Testis (tissue), 2 donors: ENCODE data around the gene AKR1C2.
A peak's percentile ranks its signal among the peaks of the same experiment; 100 is the strongest.
"Not testable (repeated sequence)": the region's sequence is repeated elsewhere in the genome, so short reads cannot be mapped to it uniquely, and the experiment has no call there.

ENCODE experiments used
- CTCF ChIP-seq, 3 experiments: fragments of 450-650 bp in 2 of 3; fragments of 200-600 bp in 1 of 3; sonication (generic) in 1 of 3; IDR thresholded peaks; one replicate each; pipeline ENCODE4 v1.5.1; 2016 to 2019; ENCODE audit warnings: antibody characterized with exemption in 3 of 3, mild to moderate bottlenecking in 2 of 3, moderate library complexity in 1 of 3
- POLR2A ChIP-seq: fragments of 450-650 bp; IDR thresholded peaks from one replicate; pipeline ENCODE4 v1.6.1; 2017; ENCODE audit warnings: antibody characterized with exemption, mild to moderate bottlenecking, moderate library complexity

- TF ChIP-seq CTCF (IDR thresholded peaks at IDR 0.05): not testable (repeated sequence)
- TF ChIP-seq POLR2A: peak; percentile 54
These were observed 40.5 kb downstream of the AKR1C2 start, which contains the start of gene AKR1C1 for GRCh38 chr10:4962876-4963814.
